Stimulated activated CD4-positive, alpha-beta T cell treated with anti-CD3 and anti-CD28 coated beads, TNF-alpha, amount 100 ng/mL, for 4 hours (primary cell): Measurements from ENCODE around the gene U2AF2.
A peak's percentile ranks its signal among the peaks of the same experiment; 100 is the strongest.

Experiments used
- DNase-seq, 3 experiments: peaks; one replicate each; pipeline ENCODE4 v3.0.0-alpha.2; 2020; ENCODE audit warnings: low read depth in 3 of 3

U2AF2 gene

DNA sequence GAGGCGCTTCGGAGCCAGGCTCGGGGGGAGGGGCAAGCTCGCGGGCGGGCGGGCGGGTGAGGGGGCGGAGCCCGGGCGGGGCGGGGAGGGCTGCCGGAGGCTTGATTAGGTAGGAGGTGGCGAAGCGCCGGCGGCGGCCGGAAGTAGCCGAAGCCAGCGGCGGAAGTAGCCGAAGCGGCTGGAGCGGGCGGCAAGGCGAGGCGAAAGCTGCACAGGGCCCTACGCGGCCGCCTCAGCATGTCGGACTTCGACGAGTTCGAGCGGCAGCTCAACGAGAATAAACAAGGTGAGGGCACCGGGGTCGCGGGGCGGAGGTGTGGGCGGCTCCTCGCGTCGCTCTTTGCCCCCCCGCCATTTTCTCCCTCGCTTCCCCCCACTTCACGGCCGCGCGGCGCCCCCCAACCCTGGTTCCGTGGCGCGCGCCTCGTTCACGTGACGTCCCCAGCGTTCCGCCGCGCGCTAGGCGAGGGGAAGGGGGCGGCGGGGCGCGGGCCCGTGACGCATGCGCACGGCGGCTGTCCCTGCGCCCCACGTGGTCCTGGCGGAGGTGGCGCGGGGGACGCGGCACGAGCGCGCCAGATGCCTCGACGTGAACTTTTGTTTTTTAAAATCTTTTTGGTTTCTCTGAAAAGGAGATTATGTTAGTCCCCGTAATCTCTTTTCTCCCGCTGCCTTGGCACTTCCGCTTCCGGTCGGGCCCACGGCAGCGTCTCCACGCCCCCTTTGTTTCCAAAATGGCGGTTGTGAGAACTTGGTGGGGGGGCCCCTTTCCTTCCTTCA lies at the start of gene U2AF2:
Gene U2AF2 (plus strand): TSS at position 168 of the 780 bp plus-strand sequence. CDS start 70 bp downstream, at position 238.
- DNase-seq = peak; percentile 96 to 97 (median 96)

DNA sequence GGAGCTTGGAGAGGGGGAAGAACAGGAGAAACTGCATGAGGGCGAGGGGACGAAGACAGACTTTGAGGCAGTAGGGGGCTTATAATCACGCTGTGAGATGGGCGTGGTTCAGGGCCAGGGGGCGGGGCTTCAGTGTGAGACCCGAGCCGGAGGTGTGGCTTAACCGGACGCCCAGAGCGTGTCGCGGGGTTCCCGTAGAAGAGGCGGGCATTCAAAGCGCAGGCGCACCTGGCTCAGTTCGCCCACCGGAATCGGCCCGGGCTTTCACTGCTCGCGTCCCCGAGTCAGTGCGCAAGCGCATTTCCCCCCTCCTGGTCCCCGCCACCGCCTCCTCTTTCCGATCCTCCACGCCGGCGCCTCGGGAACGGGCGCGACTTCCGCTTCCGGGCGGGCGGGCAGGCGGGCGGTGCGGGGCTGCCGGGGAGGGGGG lies 49.6 kb upstream of the U2AF2 start:
- DNase-seq = peak; percentile 98 to 99 (median 99)

DNA sequence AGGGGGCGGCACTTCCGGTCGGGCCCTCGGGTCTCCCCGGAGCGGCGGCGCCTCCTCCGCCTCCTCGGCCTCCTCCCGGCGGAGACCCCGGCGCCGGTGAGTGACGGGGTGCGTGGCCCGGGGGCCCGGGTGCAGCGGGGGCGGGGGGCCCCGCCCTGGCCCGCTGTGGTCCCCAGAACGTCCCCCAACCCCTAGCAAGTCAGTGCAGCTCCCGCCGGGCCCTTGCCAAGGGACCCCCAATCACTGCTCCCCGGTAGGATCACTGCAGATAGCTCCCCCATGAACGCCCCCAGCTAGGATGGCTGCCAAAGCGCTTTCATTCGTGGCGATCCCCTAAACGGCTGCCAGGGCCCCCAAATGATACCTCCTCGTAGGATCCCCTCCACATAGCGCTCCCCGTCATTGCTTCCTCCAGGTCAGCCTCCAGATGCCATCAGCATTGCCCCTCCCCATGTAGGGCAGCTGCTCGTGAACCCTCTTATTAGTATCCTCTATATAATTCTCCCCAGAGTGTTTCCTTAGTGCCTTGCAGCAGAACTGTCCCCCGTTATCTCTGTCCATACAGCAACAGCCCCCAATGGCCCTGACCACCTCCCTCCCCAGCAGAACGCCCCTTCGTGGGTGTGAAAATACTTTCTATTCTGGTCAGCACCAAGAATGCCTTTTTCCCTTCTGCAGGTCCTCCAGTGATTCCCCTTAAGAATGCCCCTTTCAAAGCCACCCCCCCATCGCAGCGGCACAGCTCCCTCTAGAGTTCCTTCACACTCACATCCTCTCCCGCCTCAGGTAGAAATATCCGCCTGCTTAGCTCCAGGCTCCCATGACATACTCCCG lies 49.0 kb upstream of the U2AF2 start, which contains the start of gene ZNF865:
Gene ZNF865 (plus strand): TSS at position 11 of the 834 bp plus-strand sequence. CDS start 7,972 bp downstream, outside the sequence.
- peak in 2 of 3 experiments; percentile 43 to 50 for DNase-seq

DNA sequence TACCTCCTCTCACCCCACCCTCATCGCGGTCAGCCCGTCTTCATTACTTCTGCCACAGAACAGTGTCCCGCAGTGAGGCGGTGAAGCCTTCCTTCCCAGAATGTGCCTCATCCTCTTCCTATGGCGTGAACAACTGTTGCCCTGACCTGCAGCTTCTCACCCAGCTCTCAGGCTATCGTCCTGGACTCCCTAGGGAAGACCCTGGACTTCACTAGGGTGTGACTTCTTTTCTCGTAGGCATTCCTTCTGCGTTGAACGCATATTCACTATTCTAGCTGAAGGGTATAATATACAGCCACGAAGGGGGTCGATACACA lies 48.4 kb upstream of the U2AF2 start:
- DNase-seq = no peak

DNA sequence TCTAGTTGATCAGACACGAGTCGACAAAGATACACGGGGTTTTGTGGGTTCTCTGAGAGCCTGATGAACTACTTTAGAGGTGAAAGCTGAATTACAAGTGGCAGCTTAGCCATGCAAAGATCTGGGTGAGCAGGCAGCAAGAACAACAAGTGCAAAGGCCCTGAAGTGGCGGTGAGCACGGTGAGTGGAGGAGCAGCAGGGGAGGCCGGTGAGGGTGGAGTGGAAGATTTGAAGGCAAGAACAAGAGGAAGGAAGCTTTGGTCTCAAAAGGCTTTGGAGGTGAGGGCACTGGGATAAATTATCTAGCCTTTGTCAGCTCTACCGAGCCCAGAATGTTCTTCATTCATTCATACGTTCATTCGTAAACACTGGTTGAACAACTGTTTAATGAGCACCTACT lies 48.0 kb upstream of the U2AF2 start:
- DNase-seq = no peak

DNA sequence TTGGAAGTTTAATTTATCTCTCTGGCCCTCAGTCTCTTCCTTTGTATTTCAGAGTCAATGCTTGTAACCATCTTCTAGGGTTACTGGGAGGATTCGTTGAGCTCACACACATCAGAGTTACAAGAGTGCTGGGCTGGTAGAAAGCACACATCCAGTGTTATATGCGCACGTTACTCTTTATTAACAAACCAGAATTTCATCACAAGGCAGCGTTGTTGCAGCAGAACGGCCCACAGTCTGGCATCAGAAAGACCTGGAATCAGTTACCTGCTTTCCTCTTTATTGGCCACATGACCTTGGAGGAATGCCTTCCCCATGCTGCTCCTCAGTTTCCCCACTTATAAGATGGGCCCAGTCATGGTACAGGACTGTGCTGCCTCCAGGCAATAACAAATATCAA lies 45.5 kb upstream of the U2AF2 start:
- no peak for DNase-seq

DNA sequence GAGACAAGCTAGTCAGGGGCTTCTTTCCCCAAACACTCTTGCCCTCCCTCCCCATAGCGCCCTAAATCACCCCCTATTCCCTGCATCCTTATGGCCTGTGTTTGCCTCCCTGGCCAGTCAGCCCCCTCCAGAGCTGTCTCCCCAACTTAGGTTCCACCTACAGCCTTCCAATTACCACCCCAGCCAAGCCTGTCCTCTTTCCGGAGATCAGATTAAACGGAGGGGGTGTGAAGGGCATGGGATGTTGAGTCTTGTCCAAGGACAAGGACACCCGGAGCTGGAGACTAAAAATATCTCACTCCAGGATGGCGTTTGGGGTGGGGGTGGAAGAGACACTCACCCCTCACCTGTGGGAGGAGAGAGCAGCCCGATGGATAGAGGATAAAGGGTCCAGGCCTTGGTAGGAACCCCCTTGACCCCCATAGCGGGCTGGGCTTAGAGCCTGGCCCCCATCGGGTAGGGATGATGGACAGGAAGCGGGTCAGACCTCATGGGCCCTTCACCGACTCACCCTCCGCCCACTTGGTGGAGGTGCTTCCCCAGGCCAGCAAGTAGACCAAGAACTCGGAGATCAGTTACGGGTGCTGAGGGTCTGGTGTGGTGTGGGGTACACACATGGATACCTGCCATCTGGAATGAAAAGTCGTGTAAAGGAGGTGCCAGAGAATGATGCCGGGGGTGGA lies 43.4 kb upstream of the U2AF2 start:
- DNase-seq = no peak

DNA sequence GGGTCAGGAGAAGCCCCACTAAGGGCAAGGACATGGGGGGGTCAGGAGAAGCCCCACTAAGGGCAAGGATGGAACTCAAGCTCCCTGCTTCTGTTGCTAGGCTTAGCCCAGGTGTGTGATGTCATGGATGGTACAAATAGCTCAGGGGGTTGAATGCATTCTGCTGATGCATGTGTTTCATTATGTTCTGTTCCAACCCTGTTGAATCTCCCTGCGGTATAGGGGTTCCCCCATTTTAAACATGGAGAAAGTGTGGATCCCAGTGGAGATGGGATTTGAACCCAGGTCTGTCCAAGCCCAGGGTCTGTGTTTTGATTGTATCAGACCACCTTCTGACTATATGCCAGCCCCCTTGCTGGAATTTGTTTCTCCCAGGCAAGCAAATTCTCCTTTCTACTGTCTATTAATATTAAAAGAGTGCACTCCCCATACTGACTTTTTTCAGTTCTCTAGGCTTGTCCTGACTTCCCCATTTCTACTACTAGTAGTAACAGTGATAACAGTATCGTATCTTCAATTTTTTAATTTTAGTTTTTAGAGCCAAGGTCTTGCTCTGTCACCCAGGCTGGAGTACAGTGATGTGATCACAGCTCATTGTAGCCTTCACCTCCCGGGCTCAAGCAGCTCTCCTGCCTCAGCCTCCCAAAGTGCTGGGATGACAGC lies 42.7 kb upstream of the U2AF2 start:
- DNase-seq = no peak

DNA sequence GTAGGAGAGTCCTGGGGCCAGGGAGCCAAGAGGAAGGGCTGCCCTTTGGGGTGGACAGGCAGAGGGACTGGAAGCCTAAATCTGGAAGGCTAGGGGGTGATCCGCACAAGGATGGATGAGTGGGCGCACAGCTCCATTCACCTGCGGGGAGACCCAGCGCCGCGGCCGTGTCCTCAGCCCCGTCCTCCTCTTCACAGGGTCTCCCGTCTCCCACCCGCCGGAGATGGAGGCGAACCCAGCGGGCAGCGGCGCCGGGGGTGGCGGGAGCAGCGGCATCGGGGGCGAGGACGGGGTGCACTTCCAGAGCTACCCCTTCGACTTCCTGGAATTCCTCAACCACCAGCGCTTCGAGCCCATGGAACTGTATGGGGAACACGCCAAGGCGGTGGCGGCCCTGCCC lies 41.4 kb upstream of the U2AF2 start:
- DNase-seq = no peak

DNA sequence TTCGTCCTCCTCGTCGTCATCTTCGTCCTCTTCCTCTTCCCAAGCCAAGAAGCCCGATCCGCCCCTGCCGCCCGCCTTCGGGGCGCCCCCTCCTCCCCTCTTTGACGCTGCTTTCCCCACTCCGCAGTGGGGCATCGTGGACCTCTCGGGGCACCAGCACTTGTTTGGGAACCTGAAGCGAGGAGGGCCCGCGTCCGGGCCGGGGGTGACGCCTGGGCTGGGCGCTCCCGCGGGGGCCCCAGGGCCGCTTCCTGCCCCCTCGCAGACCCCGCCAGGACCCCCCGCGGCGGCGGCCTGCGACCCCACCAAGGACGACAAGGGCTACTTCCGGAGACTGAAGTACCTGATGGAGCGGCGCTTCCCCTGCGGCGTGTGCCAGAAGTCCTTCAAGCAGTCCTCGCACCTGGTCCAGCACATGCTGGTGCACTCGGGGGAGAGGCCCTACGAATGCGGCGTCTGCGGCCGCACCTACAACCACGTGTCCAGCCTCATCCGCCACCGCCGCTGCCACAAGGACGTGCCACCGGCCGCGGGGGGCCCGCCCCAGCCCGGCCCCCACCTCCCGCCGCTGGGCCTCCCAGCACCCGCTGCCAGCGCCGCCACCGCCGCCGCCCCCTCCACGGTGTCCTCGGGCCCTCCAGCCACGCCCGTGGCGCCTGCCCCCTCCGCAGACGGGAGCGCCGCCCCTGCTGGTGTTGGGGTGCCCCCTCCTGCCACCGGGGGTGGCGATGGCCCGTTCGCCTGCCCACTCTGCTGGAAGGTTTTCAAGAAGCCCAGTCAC lies 40.7 kb upstream of the U2AF2 start:
- no peak for DNase-seq

DNA sequence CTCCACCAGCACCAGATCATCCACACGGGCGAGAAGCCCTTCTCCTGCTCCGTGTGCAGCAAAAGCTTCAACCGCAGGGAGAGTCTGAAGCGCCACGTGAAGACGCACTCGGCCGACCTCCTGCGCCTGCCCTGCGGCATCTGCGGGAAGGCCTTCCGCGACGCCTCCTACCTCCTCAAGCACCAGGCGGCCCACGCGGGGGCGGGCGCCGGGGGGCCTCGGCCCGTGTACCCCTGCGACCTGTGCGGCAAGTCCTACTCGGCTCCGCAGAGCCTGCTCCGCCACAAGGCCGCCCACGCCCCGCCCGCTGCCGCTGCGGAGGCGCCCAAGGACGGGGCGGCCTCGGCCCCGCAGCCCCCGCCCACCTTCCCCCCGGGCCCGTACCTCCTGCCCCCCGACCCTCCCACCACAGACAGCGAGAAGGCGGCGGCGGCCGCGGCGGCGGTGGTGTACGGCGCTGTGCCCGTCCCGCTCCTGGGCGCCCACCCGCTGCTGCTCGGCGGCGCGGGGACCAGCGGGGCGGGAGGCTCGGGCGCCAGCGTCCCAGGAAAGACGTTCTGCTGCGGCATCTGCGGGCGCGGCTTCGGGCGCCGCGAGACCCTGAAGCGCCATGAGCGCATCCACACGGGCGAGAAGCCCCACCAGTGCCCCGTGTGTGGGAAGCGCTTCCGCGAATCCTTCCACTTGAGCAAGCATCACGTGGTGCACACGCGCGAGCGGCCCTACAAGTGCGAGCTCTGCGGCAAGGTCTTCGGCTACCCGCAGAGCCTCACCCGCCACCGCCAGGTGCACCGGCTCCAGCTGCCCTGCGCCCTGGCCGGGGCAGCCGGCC lies 39.9 kb upstream of the U2AF2 start:
- no peak for DNase-seq

DNA sequence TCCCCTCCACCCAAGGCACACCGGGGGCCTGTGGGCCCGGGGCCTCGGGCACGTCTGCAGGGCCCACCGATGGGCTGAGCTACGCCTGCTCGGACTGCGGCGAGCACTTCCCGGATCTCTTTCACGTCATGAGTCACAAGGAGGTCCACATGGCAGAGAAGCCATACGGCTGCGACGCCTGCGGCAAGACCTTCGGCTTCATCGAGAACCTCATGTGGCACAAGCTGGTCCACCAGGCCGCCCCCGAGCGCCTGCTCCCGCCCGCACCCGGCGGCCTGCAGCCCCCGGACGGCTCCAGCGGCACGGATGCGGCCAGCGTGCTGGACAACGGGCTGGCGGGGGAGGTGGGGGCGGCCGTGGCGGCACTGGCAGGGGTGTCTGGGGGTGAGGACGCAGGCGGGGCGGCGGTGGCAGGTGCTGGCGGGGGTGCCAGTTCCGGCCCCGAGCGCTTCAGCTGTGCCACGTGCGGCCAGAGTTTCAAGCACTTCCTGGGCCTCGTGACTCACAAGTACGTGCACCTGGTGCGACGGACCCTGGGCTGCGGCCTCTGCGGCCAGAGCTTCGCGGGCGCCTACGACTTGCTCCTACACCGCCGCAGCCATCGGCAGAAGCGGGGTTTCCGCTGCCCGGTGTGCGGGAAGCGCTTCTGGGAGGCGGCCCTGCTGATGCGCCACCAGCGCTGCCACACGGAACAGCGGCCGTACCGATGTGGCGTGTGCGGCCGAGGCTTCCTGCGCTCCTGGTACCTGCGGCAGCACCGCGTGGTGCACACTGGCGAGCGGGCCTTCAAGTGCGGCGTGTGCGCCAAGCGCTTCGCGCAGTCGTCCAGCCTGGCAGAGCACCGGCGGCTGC lies 39.1 kb upstream of the U2AF2 start:
- no peak for DNase-seq

DNA sequence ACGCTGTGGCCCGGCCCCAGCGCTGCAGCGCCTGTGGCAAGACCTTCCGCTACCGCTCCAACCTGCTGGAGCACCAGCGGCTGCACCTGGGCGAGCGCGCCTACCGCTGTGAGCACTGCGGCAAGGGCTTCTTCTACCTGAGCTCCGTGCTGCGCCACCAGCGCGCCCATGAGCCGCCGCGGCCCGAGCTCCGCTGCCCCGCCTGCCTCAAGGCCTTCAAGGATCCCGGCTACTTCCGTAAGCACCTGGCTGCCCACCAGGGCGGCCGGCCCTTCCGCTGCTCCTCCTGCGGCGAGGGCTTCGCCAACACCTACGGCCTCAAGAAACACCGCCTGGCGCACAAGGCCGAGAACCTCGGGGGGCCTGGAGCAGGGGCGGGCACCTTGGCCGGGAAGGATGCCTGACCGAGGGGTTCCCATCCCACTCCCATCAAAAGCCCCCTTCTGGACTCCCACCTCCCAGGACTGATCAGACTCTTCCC lies 38.4 kb upstream of the U2AF2 start:
- no peak for DNase-seq

DNA sequence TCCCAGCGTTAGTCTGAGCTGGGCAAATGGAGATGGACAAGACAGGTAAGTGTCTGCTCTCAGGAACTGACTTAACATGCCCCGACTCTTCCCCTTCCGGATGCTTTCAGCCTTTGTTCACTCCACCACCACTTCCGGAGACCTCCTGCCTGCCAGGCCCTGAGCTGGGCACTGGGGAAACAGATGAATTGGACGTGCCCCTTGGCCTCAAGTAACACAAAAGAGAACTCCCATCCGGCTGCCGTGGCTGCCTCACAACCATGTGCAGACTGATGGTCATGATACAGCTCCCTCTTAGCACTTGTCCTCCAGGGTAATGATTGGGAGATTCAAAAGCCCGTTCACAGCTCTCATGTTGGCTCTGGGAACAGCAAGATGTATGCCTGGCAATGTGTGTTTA lies 37.4 kb upstream of the U2AF2 start:
- no peak for DNase-seq

DNA sequence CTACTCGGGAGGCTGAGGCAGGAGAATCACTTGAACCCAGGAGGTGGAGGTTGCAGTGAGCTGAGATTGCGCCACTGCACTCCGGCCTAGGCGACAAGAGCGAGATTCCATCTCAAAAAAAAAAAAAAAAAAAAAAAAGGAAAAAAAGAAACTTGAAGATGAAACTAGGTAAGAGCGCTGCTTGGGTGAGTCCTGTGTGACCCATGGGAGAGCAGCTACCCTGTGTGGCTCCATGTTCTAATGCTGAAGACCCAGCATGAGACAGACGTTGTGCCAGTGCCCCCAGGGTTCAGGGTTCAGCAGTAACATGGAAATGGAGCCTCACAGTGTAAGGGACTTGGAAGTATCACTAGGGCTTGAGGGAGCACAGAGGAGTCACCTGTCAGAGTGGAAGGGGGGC lies 36.4 kb upstream of the U2AF2 start:
- no peak for DNase-seq

DNA sequence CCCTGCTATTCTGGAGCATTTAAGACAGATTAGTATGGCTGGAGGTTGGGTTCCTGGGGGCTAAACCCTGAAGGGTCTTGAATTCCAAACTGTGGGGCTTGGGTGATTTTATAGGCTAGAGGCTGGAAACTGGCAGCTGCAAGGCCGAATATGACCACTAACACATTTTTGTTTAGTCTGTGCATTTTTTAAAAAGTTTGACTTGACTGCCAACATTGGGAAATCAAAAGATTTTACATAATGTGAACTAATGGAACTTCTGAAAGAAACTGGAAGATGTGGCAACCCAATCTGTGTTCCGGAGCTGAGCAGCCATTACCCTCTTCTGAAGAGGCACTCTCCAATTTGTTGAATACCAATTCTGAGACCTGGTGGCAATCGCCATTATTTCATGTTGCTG lies 35.5 kb upstream of the U2AF2 start:
- DNase-seq = no peak

DNA sequence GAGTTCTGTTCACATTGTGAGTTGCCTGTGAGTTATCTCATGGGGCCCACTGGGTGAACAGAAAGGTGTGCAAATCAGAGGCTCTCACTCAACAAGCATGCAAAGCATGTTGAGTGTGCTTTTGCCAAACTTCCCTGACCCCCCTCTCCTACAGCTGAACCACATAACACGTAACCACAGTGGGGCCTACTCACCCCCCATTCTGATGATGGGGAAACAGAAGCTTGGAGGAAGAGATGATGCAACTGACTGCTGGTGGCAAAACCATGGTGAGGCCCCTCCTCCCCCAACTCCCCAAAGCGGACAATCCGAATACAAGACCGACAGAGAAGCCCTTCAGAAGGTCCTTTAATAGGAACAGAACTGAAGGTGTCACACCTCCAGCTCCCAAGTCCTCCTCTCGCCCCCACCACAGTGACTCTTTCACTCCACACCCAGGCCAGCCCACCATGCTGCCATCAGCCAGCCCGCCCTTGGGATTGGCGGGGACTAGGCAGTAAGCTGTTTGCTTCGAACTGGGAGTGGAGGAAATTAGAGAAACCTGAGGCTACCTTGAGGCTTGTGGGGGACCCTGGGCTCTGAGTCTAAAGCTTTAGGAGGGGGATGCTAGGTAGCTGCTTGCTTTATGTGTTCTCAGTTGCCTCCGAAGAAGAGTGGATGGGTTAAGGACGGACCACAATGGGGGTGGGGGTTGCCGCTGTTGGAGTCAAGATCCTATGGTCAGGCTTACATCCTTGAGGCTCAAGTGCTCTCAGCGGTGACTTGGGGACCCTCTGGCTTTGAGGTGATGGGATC lies 34.2 kb upstream of the U2AF2 start:
- DNase-seq = no peak

DNA sequence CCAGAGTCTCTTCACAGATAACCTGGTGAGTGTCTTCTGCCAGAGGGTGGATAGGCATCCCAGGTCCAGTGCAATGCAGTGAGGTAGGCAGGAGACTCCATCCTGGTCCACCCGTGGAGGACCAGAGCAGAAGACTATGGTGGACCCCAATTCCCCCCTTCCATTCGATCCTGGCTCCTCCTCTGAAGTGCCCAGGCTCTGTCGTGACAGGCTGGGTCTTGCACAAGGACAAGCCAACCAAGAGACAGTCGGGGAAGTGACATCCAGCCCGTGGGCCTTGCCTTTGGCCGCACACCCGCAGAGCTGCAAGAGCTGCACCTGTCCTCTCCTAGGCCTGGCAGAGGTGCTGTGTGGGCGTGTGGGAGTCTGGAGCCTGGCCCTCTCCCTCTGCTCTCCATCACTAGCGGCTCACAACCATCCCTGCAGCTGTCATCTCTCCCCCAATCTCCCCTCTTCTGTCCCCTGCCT lies 33.6 kb upstream of the U2AF2 start:
- no peak for DNase-seq
